ENCODE measurements around the gene PLIN1. TPM values are rescaled to one million over a fixed set of nuclear protein-coding genes. Genes with fewer than 3 reads are reported as not detected.

PLIN1 gene
- total and polyA plus RNA-seq, 2 donors (not counting 3 experiments of a cell fraction or from before 2014, with no cell fraction given), result 0.07 TPM; not detected in 1

GRCh38 chr15:89642106-89642505 is 37.1 kb downstream of the PLIN1 start:
- H4K20me1 ChIP-seq (replicated peaks; ENCODE audit: control insufficient read depth, extremely low read depth, insufficient read depth, low read length), result no peaks in the 10 kb centered on the region
- FAIRE-seq, result no peak
- no peaks in the 10 kb centered on the region for H3K9me1 ChIP-seq (replicated peaks; ENCODE audit: control insufficient read depth, extremely low read depth, insufficient read depth, low read length)
- H3K27me3 ChIP-seq (ENCODE audit: control insufficient read depth in 2 of 2, insufficient read depth in 2 of 2, low read length in 2 of 2), result no peaks in the 10 kb centered on the region
- no peak overlapping the region for H3K4me3 ChIP-seq (replicated peaks in 1 of 3; ENCODE audit: insufficient read depth in 1 of 3, low read depth in 1 of 3, low read length in 3 of 3)
- H3K9ac ChIP-seq (replicated peaks; ENCODE audit: extremely low read depth, insufficient read depth, low read length), result no peak overlapping the region
- BruUV-seq (replicated peaks), result no TSS peak
- POLR2A ChIA-PET, result no interaction called here
- H3K27ac ChIP-seq (ENCODE audit: insufficient read depth, low read depth, low read length), result no peak overlapping the region
- intact Hi-C loops (cut with micrococcal nuclease), result no loop called here
- no peak for TF ChIP-seq MYC (IDR thresholded peaks at IDR 0.05; ENCODE audit: low read depth, low read length)
- TF ChIP-seq CTCF (IDR thresholded peaks at IDR 0.05; ENCODE audit: extremely low read depth in 1 of 2, insufficient read depth in 1 of 2, low read depth in 1 of 2, low read length in 2 of 2), result no peak
- TF ChIP-seq EZH2 (IDR thresholded peaks at IDR 0.05; ENCODE audit: borderline replicate concordance, low read depth, low read length, severe bottlenecking), result no peak
- no peaks in the 10 kb centered on the region for H3K79me2 ChIP-seq (ENCODE audit: control insufficient read depth, insufficient read depth, low read length)
- dilution Hi-C loops (cut with MboI; ENCODE audit: extremely low pct_ligation_motif_present, low sequenced_read_pairs), result no loop called here
- peaks cover 0 to 13% of the 10 kb centered on the region in 2 experiments for H3K36me3 ChIP-seq (ENCODE audit: control insufficient read depth in 2 of 2, extremely low read depth in 1 of 2, insufficient read depth in 2 of 2, low read length in 2 of 2)
- no peaks in the 10 kb centered on the region for H3K9me3 ChIP-seq (replicated peaks; ENCODE audit: control insufficient read depth, insufficient read depth, low read length)
- no peak overlapping the region for H3K4me2 ChIP-seq (ENCODE audit: insufficient read depth, low read length)
- CTCF ChIA-PET, result interaction anchor here (2.0 kb wide), 1 partner anchor 31 kb away, joined by 6 read pairs; no protein-coding TSS in a partner anchor
- no peaks in the 10 kb centered on the region for H3K4me1 ChIP-seq (ENCODE audit: control insufficient read depth, extremely low read depth, insufficient read depth, low read length)
- H2AFZ ChIP-seq (ENCODE audit: low read depth, low read length), result no peak overlapping the region
- DNase-seq (ENCODE audit: low read depth, low spot score), result no peak

- no TSS peak for BruUV-seq (replicated peaks)
- no peak overlapping the region for H3K9ac ChIP-seq (replicated peaks; ENCODE audit: extremely low read depth, insufficient read depth, low read length)
- intact Hi-C loops (cut with micrococcal nuclease) (no loop called here), dilution Hi-C loops (cut with MboI; ENCODE audit: extremely low pct_ligation_motif_present, low sequenced_read_pairs) (no loop called here)
- no peaks in the 10 kb centered on the region for H3K9me1 ChIP-seq (replicated peaks; ENCODE audit: control insufficient read depth, extremely low read depth, insufficient read depth, low read length)
- H4K20me1 ChIP-seq (replicated peaks; ENCODE audit: control insufficient read depth, extremely low read depth, insufficient read depth, low read length), result no peaks in the 10 kb centered on the region
- no peak overlapping the region for H3K4me2 ChIP-seq (ENCODE audit: insufficient read depth, low read length)
- H3K79me2 ChIP-seq (ENCODE audit: control insufficient read depth, insufficient read depth, low read length), result no peaks in the 10 kb centered on the region
- no peaks in the 10 kb centered on the region for H3K4me1 ChIP-seq (ENCODE audit: control insufficient read depth, extremely low read depth, insufficient read depth, low read length)
- no peak for FAIRE-seq
- no peak overlapping the region for H3K4me3 ChIP-seq (replicated peaks in 1 of 3; ENCODE audit: insufficient read depth in 1 of 3, low read depth in 1 of 3, low read length in 3 of 3)
- peaks cover 0 to 13% of the 10 kb centered on the region in 2 experiments for H3K36me3 ChIP-seq (ENCODE audit: control insufficient read depth in 2 of 2, extremely low read depth in 1 of 2, insufficient read depth in 2 of 2, low read length in 2 of 2)
- H3K9me3 ChIP-seq (replicated peaks; ENCODE audit: control insufficient read depth, insufficient read depth, low read length), result no peaks in the 10 kb centered on the region
- no peak for DNase-seq (ENCODE audit: low read depth, low spot score)
- no peak for TF ChIP-seq CTCF (IDR thresholded peaks at IDR 0.05; ENCODE audit: extremely low read depth in 1 of 2, insufficient read depth in 1 of 2, low read depth in 1 of 2, low read length in 2 of 2)
- no peak for TF ChIP-seq GATA2 (IDR thresholded peaks at IDR 0.05; ENCODE audit: insufficient read depth, insufficient read length, low read depth, low read length)
- TF ChIP-seq POLR2A (IDR thresholded peaks at IDR 0.05; ENCODE audit: low read depth, low read length), result no peak
- TF ChIP-seq MYC (IDR thresholded peaks at IDR 0.05; ENCODE audit: low read depth, low read length), result no peak
- TF ChIP-seq FOS (IDR thresholded peaks at IDR 0.05; ENCODE audit: borderline replicate concordance, insufficient read depth, low read length), result no peak
- no peak for TF ChIP-seq POLR2AphosphoS5 (IDR thresholded peaks at IDR 0.05; ENCODE audit: insufficient read depth, low read depth, low read length)
- no peak for TF ChIP-seq JUN (IDR thresholded peaks at IDR 0.05; ENCODE audit: borderline replicate concordance, insufficient read depth, insufficient read length, low read depth)
- TF ChIP-seq MAX (IDR thresholded peaks at IDR 0.05; ENCODE audit: insufficient read depth, insufficient read length), result no peak
- no peak for TF ChIP-seq EZH2 (IDR thresholded peaks at IDR 0.05; ENCODE audit: borderline replicate concordance, low read depth, low read length, severe bottlenecking)
- no peak overlapping the region for H3K27ac ChIP-seq (ENCODE audit: insufficient read depth, low read depth, low read length)
- POLR2A ChIA-PET, result no interaction called here
- CTCF ChIA-PET, result interaction anchor here (2.0 kb wide), 1 partner anchor 32 kb away, joined by 6 read pairs; no protein-coding TSS in a partner anchor
- H3K27me3 ChIP-seq (ENCODE audit: control insufficient read depth in 2 of 2, insufficient read depth in 2 of 2, low read length in 2 of 2), result no peaks in the 10 kb centered on the region
- no peak overlapping the region for H2AFZ ChIP-seq (ENCODE audit: low read depth, low read length)
Measured at GRCh38 chr15:89641053-89641452, 38.1 kb downstream of the PLIN1 start.

Data from endothelial cell of umbilical vein (primary cell).